Parathyroid adenoma (tissue), 2 donors: Measurements from ENCODE around the gene NELFA.

Experiments
- H2AFZ ChIP-seq: fragments of 300-600 bp; sonication (generic); one replicate; pipeline ENCODE4 v1.7.0; 2017; ENCODE audit warnings: antibody characterized with exemption, mild to moderate bottlenecking
- H3K27ac ChIP-seq: fragments of 300-600 bp; sonication (generic); one replicate; pipeline ENCODE4 v1.7.0; 2017
- H3K27me3 ChIP-seq: fragments of 300-600 bp; sonication (generic); one replicate; pipeline ENCODE4 v1.7.0; 2017; ENCODE audit warnings: low read length; ENCODE audit not compliant: control insufficient read depth, insufficient read depth
- H3K36me3 ChIP-seq: fragments of 300-600 bp; sonication (generic); one replicate; pipeline ENCODE4 v1.7.0; 2017; ENCODE audit warnings: low read length; ENCODE audit not compliant: control insufficient read depth, insufficient read depth
- H3K4me1 ChIP-seq: fragments of 300-600 bp; sonication (generic); one replicate; pipeline ENCODE4 v1.7.0; 2017; ENCODE audit warnings: control low read depth
- H3K4me2 ChIP-seq: fragments of 300-600 bp; sonication (generic); one replicate; pipeline ENCODE4 v1.7.0; 2017; ENCODE audit warnings: low read length
- H3K4me3 ChIP-seq: fragments of 300-600 bp; sonication (generic); one replicate; pipeline ENCODE4 v1.7.0; 2017; ENCODE audit warnings: low read depth, low read length
- H3K79me2 ChIP-seq: fragments of 300-600 bp; sonication (generic); one replicate; pipeline ENCODE4 v1.7.0; 2017; ENCODE audit warnings: control low read depth
- H3K9ac ChIP-seq: fragments of 300-600 bp; sonication (generic); one replicate; pipeline ENCODE4 v1.7.0; 2017; ENCODE audit warnings: mild to moderate bottlenecking
- H3K9me3 ChIP-seq: fragments of 300-600 bp; sonication (generic); one replicate; pipeline ENCODE4 v1.7.0; 2017; ENCODE audit warnings: low read length; ENCODE audit not compliant: control insufficient read depth
- TF ChIP-seq, protein P1 (sequence below): fragments of 300-600 bp; sonication (generic); IDR thresholded peaks from one replicate; pipeline ENCODE4 v1.7.0; 2017; ENCODE audit warnings: antibody characterized with exemption, mild to moderate bottlenecking
- donor health status: primary hyperparathyroidism.

NELFA gene

DNA sequence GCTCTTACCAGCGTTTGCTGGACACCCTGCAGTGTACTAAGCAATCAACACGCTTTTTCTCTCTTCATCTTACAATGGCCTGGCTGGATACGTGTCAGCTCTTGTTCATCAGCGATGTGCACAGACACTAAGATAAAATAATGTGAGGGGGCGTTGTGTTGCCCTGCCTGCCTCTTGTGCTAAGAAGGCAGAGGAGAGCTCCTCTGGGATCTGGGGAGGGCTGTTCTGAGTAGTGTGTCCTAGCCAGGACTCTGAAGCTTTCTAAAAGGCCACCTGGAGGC lies 49.7 kb downstream of the NELFA start:
- H3K36me3 ChIP-seq = no peaks in the 10 kb centered on the region
- H3K4me1 ChIP-seq = no peaks in the 10 kb centered on the region
- H3K4me2 ChIP-seq = no peak overlapping the region
- no peaks in the 10 kb centered on the region for H3K27me3 ChIP-seq
- H3K9ac ChIP-seq = no peak overlapping the region
- H2AFZ ChIP-seq = no peak overlapping the region
- H3K4me3 ChIP-seq = no peak overlapping the region
- TF ChIP-seq, protein P1, sequence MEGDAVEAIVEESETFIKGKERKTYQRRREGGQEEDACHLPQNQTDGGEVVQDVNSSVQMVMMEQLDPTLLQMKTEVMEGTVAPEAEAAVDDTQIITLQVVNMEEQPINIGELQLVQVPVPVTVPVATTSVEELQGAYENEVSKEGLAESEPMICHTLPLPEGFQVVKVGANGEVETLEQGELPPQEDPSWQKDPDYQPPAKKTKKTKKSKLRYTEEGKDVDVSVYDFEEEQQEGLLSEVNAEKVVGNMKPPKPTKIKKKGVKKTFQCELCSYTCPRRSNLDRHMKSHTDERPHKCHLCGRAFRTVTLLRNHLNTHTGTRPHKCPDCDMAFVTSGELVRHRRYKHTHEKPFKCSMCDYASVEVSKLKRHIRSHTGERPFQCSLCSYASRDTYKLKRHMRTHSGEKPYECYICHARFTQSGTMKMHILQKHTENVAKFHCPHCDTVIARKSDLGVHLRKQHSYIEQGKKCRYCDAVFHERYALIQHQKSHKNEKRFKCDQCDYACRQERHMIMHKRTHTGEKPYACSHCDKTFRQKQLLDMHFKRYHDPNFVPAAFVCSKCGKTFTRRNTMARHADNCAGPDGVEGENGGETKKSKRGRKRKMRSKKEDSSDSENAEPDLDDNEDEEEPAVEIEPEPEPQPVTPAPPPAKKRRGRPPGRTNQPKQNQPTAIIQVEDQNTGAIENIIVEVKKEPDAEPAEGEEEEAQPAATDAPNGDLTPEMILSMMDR = no peak
- no peaks in the 10 kb centered on the region for H3K9me3 ChIP-seq
- H3K79me2 ChIP-seq = no peaks in the 10 kb centered on the region
- H3K27ac ChIP-seq = no peak overlapping the region

DNA sequence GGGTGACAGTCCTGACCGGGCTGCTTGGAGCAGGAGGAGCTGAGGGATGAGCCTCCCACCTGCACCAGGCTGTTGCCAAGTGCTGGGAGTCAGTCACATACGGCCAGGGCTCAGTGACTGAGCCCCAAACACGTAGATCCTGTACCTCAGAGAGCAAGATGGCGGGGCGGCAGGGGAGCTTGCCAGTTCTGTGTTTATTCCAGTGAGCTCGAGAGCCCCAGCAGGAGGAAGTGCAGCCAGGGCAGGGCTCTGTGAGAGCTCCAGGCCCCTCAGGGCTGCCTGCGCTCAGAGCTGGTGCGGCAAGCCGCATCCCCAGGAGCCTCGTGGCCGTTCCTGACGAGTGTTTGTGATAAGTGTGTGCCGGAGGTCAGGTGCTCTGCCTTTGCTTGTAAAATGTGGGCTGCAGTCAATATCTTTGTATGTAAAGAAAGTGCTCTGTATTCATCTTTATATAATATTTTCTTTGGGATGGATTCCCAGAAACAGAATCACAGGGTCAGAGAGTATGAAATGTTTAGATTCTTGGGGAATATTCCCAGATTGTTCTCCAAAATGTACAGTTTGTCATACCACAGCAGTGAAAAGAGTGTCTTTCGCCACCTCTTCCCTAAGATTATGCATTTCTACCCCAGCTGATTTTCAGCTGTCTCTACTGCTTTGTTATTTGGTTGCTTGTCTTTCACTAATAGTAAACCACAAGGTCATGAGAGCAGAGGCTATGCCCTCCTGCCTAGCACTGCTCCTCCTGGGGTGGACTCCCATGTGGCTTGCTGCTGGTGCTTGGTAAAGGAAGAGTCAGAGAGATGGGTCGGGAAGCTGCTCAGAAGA lies 50.3 kb downstream of the NELFA start:
- no peaks in the 10 kb centered on the region for H3K4me1 ChIP-seq
- H3K36me3 ChIP-seq = no peaks in the 10 kb centered on the region
- H3K27ac ChIP-seq = no peak overlapping the region
- no peak overlapping the region for H3K4me3 ChIP-seq
- TF ChIP-seq, protein P1 = no peak
- no peaks in the 10 kb centered on the region for H3K27me3 ChIP-seq
- H3K4me2 ChIP-seq = no peak overlapping the region
- H3K79me2 ChIP-seq = no peaks in the 10 kb centered on the region
- H2AFZ ChIP-seq = no peak overlapping the region
- no peaks in the 10 kb centered on the region for H3K9me3 ChIP-seq
- H3K9ac ChIP-seq = no peak overlapping the region

- H3K4me1 ChIP-seq = no peaks in the 10 kb centered on the region
- no peak overlapping the region for H2AFZ ChIP-seq
- no peaks in the 10 kb centered on the region for H3K36me3 ChIP-seq
- H3K27me3 ChIP-seq = no peaks in the 10 kb centered on the region
- TF ChIP-seq, protein P1 = no peak
- no peak overlapping the region for H3K4me3 ChIP-seq
- no peaks in the 10 kb centered on the region for H3K9me3 ChIP-seq
- no peak overlapping the region for H3K27ac ChIP-seq
- no peak overlapping the region for H3K4me2 ChIP-seq
- H3K9ac ChIP-seq = no peak overlapping the region
- no peaks in the 10 kb centered on the region for H3K79me2 ChIP-seq
These were observed 52.1 kb downstream of the NELFA start for GRCh38 chr4:1956631-1957030.

- no peaks in the 10 kb centered on the region for H3K36me3 ChIP-seq
- no peak overlapping the region for H3K4me2 ChIP-seq
These were observed 55.4 kb downstream of the NELFA start for GRCh38 chr4:1953335-1953734.

More at GRCh38 chr4:1953335-1953734, 55.4 kb downstream of the NELFA start:
- Histone ChIP-seq H3K4me1 (no peaks in the 10 kb centered on the region), H3K27me3 (no peaks in the 10 kb centered on the region), H3K9ac (no peak overlapping the region), H3K4me3 (no peak overlapping the region), H2AFZ (no peak overlapping the region), H3K79me2 (no peaks in the 10 kb centered on the region), H3K27ac (no peak overlapping the region), H3K9me3 (no peaks in the 10 kb centered on the region)
- TF ChIP-seq, protein P1 = no peak
